ENCODE measurements around the gene FAM168A.

The FAM168A gene

DNA sequence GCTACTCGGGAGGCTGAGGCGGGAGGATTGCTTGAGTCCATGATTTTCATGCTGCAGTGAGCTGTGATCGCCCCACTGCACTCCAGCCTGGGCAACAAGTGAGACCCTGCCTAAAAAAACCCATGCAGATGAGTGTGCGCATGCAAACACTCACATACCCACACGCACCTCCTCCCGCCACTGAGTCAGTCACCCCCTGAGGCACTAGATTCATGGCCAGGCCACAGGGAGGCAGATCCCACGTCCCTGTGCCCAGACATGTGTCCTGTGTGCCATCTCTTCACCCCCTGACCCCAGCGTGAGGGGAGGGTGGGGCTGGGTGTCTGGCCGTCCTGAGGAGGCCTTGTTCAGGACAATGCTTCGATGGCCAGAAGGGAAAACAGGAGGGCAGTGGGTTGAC lies 206.2 kb downstream of the FAM168A start:
- no peak for FAIRE-seq
- no peak for DNase-seq (ENCODE audit: low spot score)

GRCh38 chr11:73390601-73391565 lies 207.0 kb downstream of the FAM168A start:
- DNase-seq (ENCODE audit: low spot score) = no peak
- FAIRE-seq = no peak

GRCh38 chr11:73389916-73390315 lies 208.0 kb downstream of the FAM168A start:
- no peak for DNase-seq (ENCODE audit: low spot score)
- no peak for FAIRE-seq

DNA sequence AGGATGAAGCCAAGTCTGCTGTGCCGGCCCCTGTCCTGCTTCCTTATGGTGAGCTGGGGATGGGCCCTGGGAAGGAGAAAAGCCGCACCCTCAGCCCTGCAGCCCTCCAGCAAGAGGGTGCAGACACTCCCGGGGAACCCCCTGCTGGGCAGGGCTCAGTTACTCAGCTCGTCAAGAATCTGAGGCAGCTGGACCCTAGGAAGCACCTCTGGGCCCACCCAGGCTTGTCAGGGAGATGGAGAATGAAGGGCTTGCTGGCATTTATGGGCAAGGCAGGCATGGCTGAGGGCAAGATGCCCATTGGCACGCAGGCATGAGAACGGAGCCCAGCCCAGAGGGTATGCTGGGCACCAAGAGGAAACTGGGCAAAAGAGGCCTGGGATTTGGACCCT lies 208.8 kb downstream of the FAM168A start:
- DNase-seq (ENCODE audit: low spot score) (no peak), FAIRE-seq (no peak)

DNA sequence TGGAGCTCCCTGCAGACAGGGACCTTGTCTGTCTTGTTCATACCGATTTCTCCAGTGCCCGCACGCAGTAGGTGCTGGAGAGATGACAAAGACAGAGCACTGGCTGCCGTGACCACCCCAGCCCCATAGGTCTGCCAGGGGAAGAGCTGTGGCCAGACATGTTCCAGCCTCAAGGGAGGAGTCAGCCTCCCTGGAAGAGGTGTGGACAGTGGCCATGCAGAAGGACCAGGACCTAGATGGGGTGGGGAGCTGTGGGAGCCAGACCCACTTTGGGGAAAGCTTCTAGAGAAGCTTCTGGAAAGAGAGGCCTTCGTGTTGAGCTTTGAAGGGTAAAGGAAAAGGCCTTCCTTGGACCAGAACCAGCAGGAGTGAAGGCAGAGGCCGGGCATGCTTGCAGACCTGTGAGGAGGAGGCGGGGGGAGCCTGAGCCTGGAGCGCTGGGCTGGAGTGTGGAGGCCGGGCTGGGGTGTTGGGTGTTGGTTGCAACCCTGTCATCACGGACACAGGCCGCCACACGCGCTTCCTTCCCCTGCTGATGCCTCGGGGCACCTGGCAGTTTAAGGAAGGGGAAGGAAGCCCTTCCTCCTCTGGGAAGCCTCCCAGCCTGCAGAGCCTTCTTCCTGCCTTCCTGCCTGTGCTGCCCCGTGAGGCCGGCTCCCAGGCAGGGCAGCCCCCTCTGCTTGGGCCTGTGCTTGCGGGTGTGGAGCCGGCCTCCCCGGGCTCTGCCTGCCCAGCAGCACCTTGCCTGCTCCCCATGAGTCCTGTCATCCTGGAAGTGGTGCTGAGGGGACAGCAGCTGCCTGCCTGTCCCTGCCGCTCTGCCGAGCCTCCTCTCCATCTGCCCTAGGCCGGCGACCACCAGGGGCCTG lies 209.4 kb downstream of the FAM168A start:
- no peak for DNase-seq (ENCODE audit: low spot score)
- no peak for FAIRE-seq

GRCh38 chr11:73387594-73388264 lies 210.2 kb downstream of the FAM168A start:
- no peak for FAIRE-seq
- no peak for DNase-seq (ENCODE audit: low spot score)

DNA sequence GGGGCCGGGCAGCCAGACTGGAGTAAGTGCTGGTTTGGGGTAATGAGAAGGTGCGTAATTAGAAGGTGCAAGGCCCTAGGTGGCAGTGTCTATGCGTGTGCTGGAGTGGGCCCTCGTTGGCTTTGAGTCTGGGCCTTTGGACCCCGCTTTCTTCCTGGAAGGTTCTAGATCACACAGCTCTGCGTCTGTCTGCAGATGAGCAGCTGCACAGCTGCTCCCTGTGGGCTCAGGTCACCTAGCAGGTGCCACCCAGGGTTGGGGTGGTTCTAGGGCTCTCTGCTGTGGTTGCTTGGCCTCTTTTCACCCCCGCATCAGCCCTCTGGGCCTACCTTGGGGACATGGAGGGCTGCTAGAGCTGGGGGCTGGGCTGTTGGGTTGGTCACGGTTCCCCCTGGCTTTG lies 211.4 kb downstream of the FAM168A start:
- DNase-seq (ENCODE audit: low spot score) (no peak), FAIRE-seq (no peak)

GRCh38 chr11:73386016-73386415 lies 211.9 kb downstream of the FAM168A start:
- DNase-seq (ENCODE audit: low spot score) (no peak), FAIRE-seq (no peak)

- DNase-seq (ENCODE audit: low spot score) (no peak), FAIRE-seq (no peak)
Observed at GRCh38 chr11:73384872-73385689, 212.8 kb downstream of the FAM168A start.

DNA sequence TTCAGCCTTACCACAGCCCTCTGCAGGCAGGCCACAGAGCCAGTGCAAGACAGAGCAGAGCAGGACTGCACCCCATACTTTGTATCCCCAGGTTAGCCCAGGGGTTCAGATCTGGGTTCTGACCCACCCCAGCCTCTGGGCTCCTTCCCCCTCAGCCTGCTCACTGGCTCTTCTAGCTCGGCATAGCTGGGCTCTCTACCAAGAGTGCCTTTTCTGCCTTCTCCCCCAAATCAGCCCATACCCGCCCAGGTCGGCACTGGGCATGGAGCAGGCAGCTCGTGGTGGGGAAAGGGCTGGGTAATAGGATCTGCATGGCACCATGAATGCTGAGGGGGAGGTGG lies 213.4 kb downstream of the FAM168A start:
- no peak for FAIRE-seq
- no peak for DNase-seq (ENCODE audit: low spot score)

DNA sequence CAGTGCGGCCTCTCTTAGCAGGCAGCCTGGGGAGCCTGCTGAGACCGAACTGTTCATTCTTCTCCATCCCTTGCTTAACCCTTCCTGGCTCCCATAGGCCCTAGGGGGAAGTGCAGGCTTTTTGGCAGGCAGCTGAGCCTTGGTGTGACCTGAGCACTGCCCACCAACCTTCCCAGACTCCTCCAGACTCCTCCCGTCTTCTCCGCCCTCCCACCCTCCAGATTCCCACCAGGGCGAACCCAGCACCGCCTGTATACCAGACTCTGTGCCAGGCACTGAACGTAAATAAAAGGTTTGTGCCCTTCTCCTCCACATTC lies 213.8 kb downstream of the FAM168A start:
- FAIRE-seq = no peak
- DNase-seq (ENCODE audit: low spot score) = no peak

GRCh38 chr11:73383249-73384124 lies 214.4 kb downstream of the FAM168A start:
- DNase-seq (ENCODE audit: low spot score) (no peak), FAIRE-seq (no peak)

GRCh38 chr11:73382747-73383146 lies 215.2 kb downstream of the FAM168A start:
- FAIRE-seq (no peak), DNase-seq (ENCODE audit: low spot score) (no peak)

- FAIRE-seq (no peak), DNase-seq (ENCODE audit: low spot score) (no peak)
Observed at GRCh38 chr11:73382183-73382582, 215.7 kb downstream of the FAM168A start.

- DNase-seq (ENCODE audit: low spot score) (no peak), FAIRE-seq (no peak)
Observed at GRCh38 chr11:73381589-73381988, 216.3 kb downstream of the FAM168A start.

DNA sequence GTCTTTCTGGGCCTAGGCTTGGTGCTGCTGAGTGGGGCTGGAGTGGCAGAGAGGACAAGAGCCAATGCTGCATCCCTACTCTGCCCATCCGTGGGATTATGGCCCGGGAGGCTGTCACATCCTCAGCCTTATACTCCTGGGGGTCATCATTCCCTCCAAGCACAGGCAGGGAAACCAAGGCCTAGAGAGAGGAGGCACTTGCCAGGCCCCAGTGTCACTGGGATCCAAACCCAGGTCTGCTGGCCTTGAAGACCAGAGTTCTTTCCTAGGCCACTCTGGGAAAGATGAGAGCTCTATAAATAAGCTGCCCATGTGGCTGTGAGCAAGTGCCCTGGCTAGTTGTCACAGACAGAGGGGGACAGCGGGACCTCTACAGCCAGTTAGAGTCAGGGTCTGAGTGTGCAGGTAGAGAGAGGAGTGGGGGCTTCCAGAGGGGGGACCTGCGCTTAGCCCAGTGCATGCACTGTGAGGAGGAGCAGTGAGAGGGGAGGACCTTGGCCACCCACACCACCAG lies 217.0 kb downstream of the FAM168A start:
- DNase-seq (ENCODE audit: low spot score) = no peak

DNA sequence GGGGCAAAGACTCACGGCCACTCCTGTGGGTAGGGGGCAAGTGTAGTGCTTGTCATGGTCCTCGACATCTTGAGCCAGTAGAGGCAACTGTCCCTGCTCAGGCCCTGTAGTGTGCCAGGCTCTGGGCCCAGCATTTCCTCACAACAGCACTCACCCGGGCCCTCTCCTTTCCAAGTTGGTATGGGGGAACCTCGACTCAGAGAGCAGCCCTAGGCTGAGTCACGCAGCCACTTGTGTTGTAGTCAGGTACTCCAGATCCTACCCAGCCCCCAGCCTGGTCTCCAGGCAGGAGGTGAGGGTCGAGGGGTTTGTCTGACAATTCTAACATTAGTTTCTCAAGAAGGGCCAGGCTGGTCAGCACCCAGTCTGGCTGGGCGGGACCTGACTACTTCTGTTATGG lies 217.6 kb downstream of the FAM168A start:
- no peak for FAIRE-seq
- no peak for DNase-seq (ENCODE audit: low spot score)

More for the DNA sequence above, 217.0 kb downstream of the FAM168A start:
- FAIRE-seq = no peak

DNA sequence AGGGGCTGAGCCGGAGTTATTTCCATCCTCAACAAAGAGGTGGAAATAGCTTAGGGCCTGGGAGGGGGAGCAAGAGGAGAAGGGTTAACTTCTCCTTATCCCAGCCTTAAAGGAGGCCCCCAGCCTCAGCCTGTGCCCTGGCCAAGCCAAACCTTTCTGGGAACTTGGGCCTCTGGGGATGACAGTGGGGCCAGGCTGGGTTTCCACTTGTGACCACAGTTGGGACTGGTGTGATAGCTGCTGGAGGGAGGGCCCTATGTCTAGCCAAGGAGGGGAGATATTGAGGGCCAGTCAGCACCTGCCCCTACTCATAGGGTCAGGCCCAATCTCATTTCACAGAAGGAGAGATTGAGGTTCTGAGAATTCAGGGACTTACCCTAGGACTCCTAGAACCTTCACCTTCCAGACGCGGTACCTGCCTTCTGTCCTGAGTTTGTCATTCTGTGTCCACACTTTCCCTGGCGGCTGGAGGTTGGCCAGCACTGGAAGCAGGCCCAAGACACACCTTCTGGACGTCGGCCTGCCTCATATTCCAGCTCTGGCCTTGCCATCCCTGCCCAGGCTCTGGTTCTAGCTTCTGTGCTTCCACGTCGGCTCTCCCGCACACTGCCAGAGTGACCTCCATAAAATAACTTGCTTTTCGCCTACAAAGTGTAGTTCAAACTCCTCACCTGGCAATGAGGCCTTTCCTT lies 218.6 kb downstream of the FAM168A start:
- DNase-seq (ENCODE audit: low spot score) (no peak), FAIRE-seq (no peak)
